ENCODE data around the gene MINDY4. TPM values are rescaled to one million over a fixed set of nuclear protein-coding genes. Genes with fewer than 3 reads are reported as not detected.
A peak's percentile ranks its signal among the peaks of the same experiment; 100 is the strongest.

Gene MINDY4
- total RNA-seq, 2 donors from 2014 or later: 0.74 to 1.4 TPM

DNA sequence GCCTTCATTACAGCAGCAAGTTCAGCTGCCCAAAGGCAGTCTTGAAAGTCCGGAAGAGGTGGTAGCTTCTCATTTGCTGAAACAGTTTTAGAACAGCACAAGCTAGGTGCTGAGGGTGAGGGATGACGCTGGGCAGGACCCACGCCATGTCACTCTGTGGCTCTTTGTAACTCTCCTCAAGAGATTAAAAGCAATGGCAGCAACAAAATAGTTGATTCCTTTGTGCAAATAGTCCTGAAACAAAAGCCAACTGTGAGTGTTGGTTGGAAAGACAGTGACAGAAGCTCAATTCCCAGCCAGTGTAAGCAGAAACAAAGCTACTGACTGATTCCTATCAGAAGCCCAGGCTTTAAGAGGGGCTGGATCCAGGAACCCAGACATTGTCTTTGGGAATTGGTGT is 92.9 kb downstream of the MINDY4 start:
- Mint-ChIP-seq H3K4me1 (no peaks in the 10 kb centered on the region), H3K27me3 (no peaks in the 10 kb centered on the region), H3K27ac (no peak overlapping the region), H3K9me3 (no peaks in the 10 kb centered on the region), H3K36me3 (ENCODE audit: low read depth) (no peaks in the 10 kb centered on the region), H3K4me3 (no peak overlapping the region)
- no peak for ATAC-seq (replicated peaks)

DNA sequence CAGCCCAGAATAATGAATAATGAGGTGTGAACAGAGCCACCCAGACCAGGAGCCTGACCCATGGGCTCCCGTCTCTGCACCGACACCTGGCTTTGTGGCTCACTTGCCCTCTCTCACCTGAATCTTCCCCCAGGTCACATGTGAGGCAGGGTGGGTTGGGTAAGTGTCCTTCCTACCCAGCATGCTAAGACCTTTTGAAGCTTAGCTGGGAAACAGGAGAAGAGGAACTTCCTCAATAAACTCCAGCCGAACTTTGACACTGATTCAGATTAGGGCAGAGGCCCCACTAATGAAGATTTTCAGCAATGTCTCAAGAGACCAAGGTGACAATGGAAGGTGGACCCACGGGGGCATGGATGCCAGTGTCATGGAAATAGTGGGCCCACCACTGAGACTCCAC is 93.9 kb downstream of the MINDY4 start:
- H3K27me3 Mint-ChIP-seq: no peaks in the 10 kb centered on the region
- no peak for ATAC-seq (replicated peaks)
- H3K4me1 Mint-ChIP-seq: no peaks in the 10 kb centered on the region
- H3K9me3 Mint-ChIP-seq: no peaks in the 10 kb centered on the region
- H3K36me3 Mint-ChIP-seq (ENCODE audit: low read depth): no peaks in the 10 kb centered on the region
- H3K4me3 Mint-ChIP-seq: no peak overlapping the region
- no peak overlapping the region for H3K27ac Mint-ChIP-seq

DNA sequence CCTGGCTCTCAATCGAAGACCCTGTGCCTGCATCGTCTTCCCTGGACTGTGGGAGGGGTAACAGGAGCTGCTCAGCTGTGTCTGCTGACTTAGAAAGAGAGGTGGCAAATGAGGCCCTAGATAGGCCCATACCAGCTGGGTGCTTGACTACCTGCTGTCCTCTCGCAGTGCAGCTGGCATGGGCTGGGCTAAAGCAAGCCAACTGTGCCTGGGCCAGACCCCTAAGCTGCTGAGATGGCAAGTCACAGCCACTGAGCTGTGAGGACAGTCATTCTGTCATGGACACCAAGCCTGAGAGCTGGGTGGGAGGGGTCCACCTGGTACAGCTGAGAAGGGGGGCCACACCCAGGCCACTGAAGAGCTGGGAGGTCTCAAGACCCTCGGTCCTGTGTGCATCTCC is 94.6 kb downstream of the MINDY4 start:
- H3K4me3 Mint-ChIP-seq: no peak overlapping the region
- H3K27ac Mint-ChIP-seq: no peak overlapping the region
- no peaks in the 10 kb centered on the region for H3K27me3 Mint-ChIP-seq
- H3K36me3 Mint-ChIP-seq (ENCODE audit: low read depth): no peaks in the 10 kb centered on the region
- H3K4me1 Mint-ChIP-seq: no peaks in the 10 kb centered on the region
- no peak for ATAC-seq (replicated peaks)
- H3K9me3 Mint-ChIP-seq: no peaks in the 10 kb centered on the region

DNA sequence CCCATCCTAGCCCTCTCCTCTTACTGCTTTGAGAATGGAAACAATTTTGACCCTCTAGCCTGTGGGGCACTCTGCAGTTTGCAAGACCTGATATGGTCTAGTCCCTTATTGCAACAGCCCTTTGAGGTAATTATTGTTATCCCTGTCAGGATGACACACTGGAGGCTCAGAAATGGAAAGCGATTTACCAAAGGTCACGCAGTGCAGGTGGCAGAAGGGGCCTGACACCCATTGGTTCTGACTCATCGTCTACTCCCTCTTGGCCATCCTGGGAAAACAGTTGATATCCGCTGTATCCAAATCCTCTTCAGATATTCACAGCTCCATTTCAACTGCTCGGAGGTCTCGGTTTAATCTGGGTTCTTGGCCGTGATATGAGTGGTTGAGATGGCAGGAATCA is 95.7 kb downstream of the MINDY4 start:
- Mint-ChIP-seq H3K27me3 (no peaks in the 10 kb centered on the region), H3K27ac (peak overlapping the region; percentile 16)
- no peak for ATAC-seq (replicated peaks)

DNA sequence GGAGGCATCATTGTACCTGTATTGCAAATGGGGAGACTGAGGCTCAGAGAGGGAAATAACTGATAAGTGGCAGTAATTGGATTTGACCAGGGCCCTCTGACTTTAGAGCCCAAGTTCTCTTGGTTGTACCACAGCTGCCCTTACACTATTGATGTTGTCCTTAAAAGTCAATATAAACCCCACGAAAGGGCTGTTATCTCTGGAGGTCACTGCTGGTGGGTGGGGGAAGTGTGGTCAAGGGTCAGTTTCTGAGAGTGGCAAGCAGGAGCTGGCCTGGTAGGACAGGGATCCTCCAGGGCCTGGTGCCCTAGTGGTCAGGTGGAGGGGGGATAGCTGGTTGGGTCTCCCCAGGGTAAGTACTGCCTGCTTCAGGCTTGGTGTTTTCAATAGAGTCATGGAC is 96.3 kb downstream of the MINDY4 start:
- Mint-ChIP-seq H3K27ac (peak overlapping the region; percentile 16), H3K27me3 (no peaks in the 10 kb centered on the region)

More for the DNA sequence above, 95.7 kb downstream of the MINDY4 start:
- Mint-ChIP-seq H3K4me1 (no peaks in the 10 kb centered on the region), H3K9me3 (no peaks in the 10 kb centered on the region), H3K36me3 (ENCODE audit: low read depth) (no peaks in the 10 kb centered on the region), H3K4me3 (no peak overlapping the region)

DNA sequence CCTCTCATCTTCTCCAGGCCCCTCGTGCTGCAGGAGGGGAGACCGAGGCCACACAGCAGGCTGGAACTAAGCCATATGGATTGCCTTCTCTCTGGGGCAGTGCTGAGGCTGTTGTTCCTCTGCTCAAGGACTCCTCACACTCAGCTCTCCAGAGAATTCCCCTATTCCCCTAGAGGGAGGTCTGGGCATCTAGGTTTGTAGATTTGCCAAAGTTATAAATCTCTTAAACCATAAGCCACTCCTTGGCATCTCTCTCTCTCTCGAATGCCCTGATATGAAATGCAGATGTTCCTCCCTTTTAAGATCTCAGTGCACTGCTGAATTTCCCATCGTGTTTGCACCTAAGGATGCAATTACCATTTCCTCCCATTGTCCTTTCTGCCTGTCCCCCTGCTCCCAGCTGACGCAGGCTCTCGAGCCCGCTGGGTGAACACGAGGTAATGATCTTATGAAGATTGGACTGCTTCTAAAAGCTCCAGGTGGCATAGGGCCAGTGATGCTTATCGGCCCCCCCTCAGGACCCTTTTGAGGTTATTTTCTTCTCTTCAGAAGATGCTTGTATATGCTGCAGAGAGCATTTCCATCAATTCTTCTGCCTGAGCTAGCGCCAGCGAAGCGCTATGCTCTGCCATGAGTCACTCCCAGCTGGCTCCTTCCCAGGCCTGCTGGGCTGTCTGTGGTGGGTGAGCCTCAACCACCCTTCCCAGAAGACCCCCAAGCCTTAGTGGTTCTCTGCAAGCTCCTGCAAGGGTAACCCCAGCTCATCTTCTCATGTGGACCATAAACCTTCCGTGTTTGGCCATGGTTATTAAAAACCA is 98.8 kb downstream of the MINDY4 start:
- Mint-ChIP-seq H3K36me3 (ENCODE audit: low read depth) (no peaks in the 10 kb centered on the region), H3K4me1 (no peaks in the 10 kb centered on the region), H3K27me3 (no peaks in the 10 kb centered on the region), H3K4me3 (no peak overlapping the region), H3K27ac (no peak overlapping the region), H3K9me3 (no peaks in the 10 kb centered on the region)
- ATAC-seq (replicated peaks): no peak

More for the DNA sequence above, 96.3 kb downstream of the MINDY4 start:
- H3K36me3 Mint-ChIP-seq (ENCODE audit: low read depth): no peaks in the 10 kb centered on the region
- no peak overlapping the region for H3K4me3 Mint-ChIP-seq
- no peaks in the 10 kb centered on the region for H3K9me3 Mint-ChIP-seq
- no peaks in the 10 kb centered on the region for H3K4me1 Mint-ChIP-seq
- no peak for ATAC-seq (replicated peaks)

DNA sequence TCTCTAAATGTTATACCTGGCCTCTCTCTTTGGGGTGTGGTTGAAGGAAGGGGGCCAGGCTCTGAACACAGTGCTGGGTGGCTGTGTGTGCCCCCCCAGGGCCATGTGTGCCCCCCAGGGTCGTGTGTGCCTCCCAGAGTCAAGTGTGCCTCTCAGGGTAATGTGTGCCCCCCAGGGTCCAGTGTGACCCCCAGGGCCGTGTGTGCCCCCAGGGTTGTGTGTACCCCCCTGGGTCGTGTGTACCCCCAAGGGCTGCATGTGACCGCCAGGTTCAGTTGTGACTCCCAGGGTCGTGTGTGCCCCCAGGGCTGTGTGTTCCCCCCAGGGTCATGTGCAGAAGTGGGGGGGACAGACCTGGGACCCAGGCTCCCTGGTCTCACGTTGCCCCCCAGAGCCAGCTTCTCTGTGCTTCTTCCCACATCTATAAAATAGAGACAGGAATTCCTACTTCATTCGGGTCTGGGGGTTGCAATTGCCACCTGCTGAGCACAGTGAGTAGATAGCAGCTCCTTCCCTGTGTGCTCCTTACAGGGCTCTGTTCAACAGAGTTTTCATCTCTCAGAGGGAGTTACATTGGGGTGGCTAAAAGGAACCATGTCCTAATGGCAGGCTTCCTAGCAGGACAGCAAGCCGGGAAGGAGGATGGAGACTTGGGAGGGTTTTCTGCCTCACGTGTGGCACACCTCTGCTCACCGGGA is 99.8 kb downstream of the MINDY4 start:
- Mint-ChIP-seq H3K4me3 (no peak overlapping the region), H3K9me3 (no peaks in the 10 kb centered on the region), H3K36me3 (ENCODE audit: low read depth) (no peaks in the 10 kb centered on the region), H3K4me1 (no peaks in the 10 kb centered on the region), H3K27me3 (no peaks in the 10 kb centered on the region), H3K27ac (no peak overlapping the region)
- ATAC-seq (replicated peaks): no peak

DNA sequence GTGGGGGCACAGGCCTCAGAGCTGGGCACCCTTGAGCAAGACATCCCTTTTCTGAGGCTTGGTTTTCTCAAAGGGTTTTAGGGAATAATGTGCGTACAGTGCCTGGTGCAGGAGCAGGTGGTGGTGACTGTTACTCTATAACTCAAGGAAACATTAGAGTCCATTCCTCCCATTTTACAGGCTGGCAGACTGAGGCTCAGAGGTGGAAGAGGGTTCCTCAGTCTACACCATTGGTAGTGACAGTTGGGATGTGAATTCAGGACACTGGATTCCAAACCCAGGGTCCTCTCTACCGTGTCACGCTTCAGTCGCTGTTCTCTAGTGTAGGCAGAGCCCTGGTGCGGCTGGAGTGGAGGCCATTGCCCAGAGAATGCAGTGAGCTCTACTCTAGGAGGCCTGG is 100.4 kb downstream of the MINDY4 start:
- Mint-ChIP-seq H3K4me3 (no peak overlapping the region), H3K9me3 (no peaks in the 10 kb centered on the region), H3K27ac (no peak overlapping the region), H3K4me1 (no peaks in the 10 kb centered on the region), H3K36me3 (ENCODE audit: low read depth) (no peaks in the 10 kb centered on the region), H3K27me3 (no peaks in the 10 kb centered on the region)
- no peak for ATAC-seq (replicated peaks)

DNA sequence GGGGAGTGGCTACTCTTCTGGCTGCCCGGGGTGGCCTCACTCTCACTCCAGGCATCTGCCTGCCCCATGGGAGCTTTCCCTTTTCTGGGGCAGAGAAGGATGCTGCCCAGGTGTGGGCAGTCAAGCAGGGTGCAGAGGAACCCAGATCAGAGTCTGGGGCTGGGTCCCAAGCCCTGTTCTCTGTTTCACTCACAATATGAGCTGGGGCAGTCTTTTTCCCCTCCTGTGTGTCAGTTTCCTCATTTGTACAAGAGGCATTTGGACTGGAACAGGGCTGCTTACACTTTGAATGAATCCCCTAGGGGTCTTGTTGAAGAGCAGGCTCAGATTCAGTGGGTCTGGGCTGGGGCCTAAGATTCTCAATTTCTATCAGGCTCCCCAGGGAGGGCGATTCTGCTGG is 102.0 kb downstream of the MINDY4 start:
- no peak overlapping the region for H3K27ac Mint-ChIP-seq
- no peak for ATAC-seq (replicated peaks)

DNA sequence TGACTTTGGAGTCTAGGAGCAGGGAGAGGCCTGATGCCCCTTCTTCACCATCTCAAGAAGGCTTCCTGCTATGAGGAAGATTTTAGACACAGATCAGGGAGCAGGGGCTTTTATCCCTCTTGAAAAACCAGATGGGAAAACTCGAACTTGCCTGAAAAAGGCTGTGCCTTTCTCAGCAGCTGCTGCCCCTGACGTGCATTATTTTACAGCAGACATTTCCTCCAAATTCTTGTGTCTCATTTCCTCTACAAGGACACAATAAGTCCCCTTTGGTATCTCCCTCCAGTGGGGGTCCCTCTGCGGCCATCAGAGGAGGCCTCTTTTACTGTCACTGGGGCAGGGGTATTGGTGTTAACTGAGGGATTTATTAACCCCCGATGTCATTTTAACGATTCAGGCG is 102.4 kb downstream of the MINDY4 start:
- H3K27me3 Mint-ChIP-seq: no peaks in the 10 kb centered on the region
- no peaks in the 10 kb centered on the region for H3K9me3 Mint-ChIP-seq
- ATAC-seq (replicated peaks): no peak
- H3K4me1 Mint-ChIP-seq: no peaks in the 10 kb centered on the region
- no peak overlapping the region for H3K4me3 Mint-ChIP-seq
- no peaks in the 10 kb centered on the region for H3K36me3 Mint-ChIP-seq (ENCODE audit: low read depth)
- H3K27ac Mint-ChIP-seq: no peak overlapping the region

More for the DNA sequence above, 102.0 kb downstream of the MINDY4 start:
- Mint-ChIP-seq H3K36me3 (ENCODE audit: low read depth) (no peaks in the 10 kb centered on the region), H3K27me3 (no peaks in the 10 kb centered on the region), H3K9me3 (no peaks in the 10 kb centered on the region), H3K4me1 (no peaks in the 10 kb centered on the region), H3K4me3 (no peak overlapping the region)

DNA sequence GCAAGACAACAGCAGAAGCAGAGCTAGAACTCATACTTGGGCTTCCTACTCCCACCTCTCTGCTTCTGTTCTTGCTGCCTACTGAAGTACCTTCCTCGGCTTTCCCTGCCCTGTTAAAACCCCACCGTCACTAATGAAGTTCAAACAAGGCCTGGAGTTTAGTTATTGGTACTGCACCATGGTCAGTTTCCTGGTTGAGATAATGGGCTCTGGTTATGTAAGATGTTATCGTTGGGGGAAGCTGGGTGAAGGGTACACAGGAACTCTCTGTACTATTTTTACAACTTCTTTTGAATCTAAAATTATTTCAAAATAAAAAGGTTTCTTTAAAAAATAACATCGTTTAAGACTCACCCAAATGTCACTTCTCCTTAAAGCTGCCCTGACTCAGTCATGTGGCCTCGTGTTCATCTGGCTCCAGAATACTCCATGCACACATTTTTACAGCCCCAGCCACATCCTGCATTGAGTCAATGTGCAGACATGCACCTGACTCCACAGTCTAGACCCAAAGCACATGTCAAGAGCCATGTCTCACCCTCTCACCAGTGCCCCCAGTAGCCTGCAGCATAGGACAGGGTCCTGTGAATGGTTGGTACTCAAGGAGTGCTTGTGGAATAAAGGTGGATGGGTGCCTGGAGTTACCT is 103.6 kb downstream of the MINDY4 start:
- ATAC-seq (replicated peaks): no peak
- Mint-ChIP-seq H3K9me3 (no peaks in the 10 kb centered on the region), H3K27ac (no peak overlapping the region), H3K36me3 (ENCODE audit: low read depth) (no peaks in the 10 kb centered on the region), H3K4me3 (no peak overlapping the region), H3K4me1 (no peaks in the 10 kb centered on the region), H3K27me3 (no peaks in the 10 kb centered on the region)

DNA sequence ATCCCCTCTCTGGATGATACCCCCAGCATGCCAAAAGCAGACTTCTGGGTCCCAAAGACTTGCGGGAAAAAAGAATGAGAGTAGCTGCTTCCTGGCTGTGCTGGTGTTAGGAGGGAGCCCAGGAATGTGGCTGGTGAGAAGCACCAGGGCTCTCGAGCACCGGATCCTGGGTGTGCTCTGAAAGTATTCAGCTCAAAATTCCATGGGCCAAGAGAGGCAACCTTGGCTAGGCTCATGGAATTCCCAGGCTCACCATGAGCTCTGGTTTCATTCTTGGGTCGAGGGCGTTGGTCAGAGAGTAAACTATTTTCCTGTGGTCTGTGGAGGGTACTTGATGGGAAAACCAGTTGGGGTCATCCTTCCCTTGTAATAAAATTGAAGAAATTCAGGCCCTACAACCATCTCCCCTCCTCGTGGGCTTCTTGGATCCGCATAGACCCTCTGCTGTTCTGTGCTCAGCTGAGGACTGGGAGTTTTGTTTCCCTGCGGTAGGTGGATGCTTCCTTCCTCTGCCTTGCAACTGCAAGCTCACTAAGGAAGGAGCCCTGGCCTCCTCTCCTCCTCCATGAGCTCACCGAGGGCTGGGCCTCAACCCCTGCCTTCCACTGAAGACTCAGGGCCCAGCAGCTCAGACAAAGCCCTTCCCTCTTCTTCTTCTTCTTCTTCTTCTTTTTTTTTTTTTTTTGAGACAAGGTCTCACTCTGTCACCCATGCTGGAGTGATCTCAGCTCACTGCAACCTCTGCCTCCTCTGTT is 106.0 kb downstream of the MINDY4 start:
- ATAC-seq (replicated peaks): no peak
- Mint-ChIP-seq H3K36me3 (ENCODE audit: low read depth) (no peaks in the 10 kb centered on the region), H3K27ac (no peak overlapping the region), H3K4me3 (no peak overlapping the region), H3K9me3 (no peaks in the 10 kb centered on the region), H3K4me1 (no peaks in the 10 kb centered on the region), H3K27me3 (no peaks in the 10 kb centered on the region)

DNA sequence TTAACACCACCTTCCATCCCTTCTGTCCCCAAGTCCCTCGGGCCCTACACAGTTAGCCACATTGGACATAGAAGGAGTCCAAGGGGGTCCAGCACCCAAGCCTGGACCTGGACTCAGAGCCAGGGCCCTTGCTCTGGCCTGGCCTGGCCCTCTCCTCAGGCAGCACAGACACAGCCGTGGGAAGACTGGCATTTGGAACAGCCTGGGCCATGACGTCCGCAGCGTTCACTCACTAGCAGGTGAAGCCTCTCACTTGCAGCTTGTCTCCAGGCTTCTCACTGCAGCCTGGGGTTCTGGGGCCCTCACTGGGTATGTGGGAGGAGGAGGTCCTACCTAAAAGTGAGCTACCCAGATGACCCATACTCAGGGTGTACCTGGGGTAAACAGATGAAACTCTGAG is 106.8 kb downstream of the MINDY4 start:
- no peak for ATAC-seq (replicated peaks)
- Mint-ChIP-seq H3K36me3 (ENCODE audit: low read depth) (no peaks in the 10 kb centered on the region), H3K9me3 (no peaks in the 10 kb centered on the region), H3K4me3 (no peak overlapping the region), H3K4me1 (no peaks in the 10 kb centered on the region), H3K27ac (no peak overlapping the region), H3K27me3 (no peaks in the 10 kb centered on the region)
